ENCODE results near the gene ATP8A2. TPM values are rescaled to one million over a fixed set of nuclear protein-coding genes. Genes with fewer than 3 reads are reported as not detected.

Gene ATP8A2
- total and polyA plus RNA-seq, 2 of the 4 experiments (the other 2 are of a cell fraction) = 0.02 to 0.18 TPM

- intact Hi-C loops (cut with micrococcal nuclease) (loop anchor here (10.0 kb wide), 2 partner anchors 620 to 1070 kb away; no protein-coding TSS in a partner anchor), dilution Hi-C loops (cut with HindIII; ENCODE audit: low sequenced_read_pairs, unreplicated experiment) (no loop called here), in situ Hi-C loops (cut with MboI; ENCODE audit: low sequenced_read_pairs) (no loop called here)
- H3K9me1 ChIP-seq (ENCODE audit: insufficient read depth, low read length) = no peaks in the 10 kb centered on the region
- H3K79me1 ChIP-seq (ENCODE audit: low read depth in 1 of 2, low read length in 2 of 2) = no peaks in the 10 kb centered on the region
- H3K4me2 ChIP-seq (ENCODE audit: low read depth, low read length) = no peak overlapping the region; the same call in 1 of the 2 replicates
- no peak overlapping the region for H3K18ac ChIP-seq (ENCODE audit: low read depth, low read length)
- no peaks in the 10 kb centered on the region for H3K9me3 ChIP-seq (ENCODE audit: control insufficient read depth, insufficient read depth, low read length)
- no peak overlapping the region for H2AK9ac ChIP-seq (replicated peaks; ENCODE audit: low read depth, low read length, poor library complexity)
- H3K4me3 ChIP-seq (ENCODE audit: insufficient read depth, low read depth, low read length) = no peak overlapping the region
- H4K91ac ChIP-seq (ENCODE audit: insufficient read depth, low read depth, low read length) = no peak overlapping the region
- no peaks in the 10 kb centered on the region for H3K36me3 ChIP-seq (ENCODE audit: control insufficient read depth, insufficient read depth, low read length)
- no CpG with 5 or more reads among the region's 16 CpGs for WGBS, 2 experiments (ENCODE audit: extremely low coverage in 2 of 2, insufficient read length in 1 of 2)
- H2BK5ac ChIP-seq (ENCODE audit: low read depth, low read length, poor library complexity, severe bottlenecking) = no peak overlapping the region
- ChIA-PET POLR2A (ENCODE audit: unreplicated experiment) (no interaction called here), CTCF (no interaction called here)
- no peaks in the 10 kb centered on the region for H3K4me1 ChIP-seq (ENCODE audit: control insufficient read depth, insufficient read depth, low read length)
- H3K27ac ChIP-seq (ENCODE audit: insufficient read depth, low read length) = no peak overlapping the region
- ATAC-seq (ENCODE audit: low read depth) (peak; percentile 82), DNase-seq (peak; percentile 14)
- no peak overlapping the region for H2AFZ ChIP-seq (replicated peaks; ENCODE audit: low read length, poor library complexity)
- H2BK15ac ChIP-seq (ENCODE audit: low read depth, low read length) = no peak overlapping the region
- H3K56ac ChIP-seq (ENCODE audit: extremely low read depth, insufficient read depth, low read length) = no peak overlapping the region
- H4K8ac ChIP-seq (ENCODE audit: low read depth in 2 of 2, low read length in 2 of 2) = no peak overlapping the region
- no peak overlapping the region for H2AK5ac ChIP-seq (ENCODE audit: low read depth, low read length)
- H4K20me1 ChIP-seq (ENCODE audit: insufficient read depth, low read length) = no peaks in the 10 kb centered on the region
- H4K5ac ChIP-seq (ENCODE audit: low read depth, low read length) = no peak overlapping the region
- no peak overlapping the region for H3K9ac ChIP-seq (ENCODE audit: low read depth, low read length)
- peaks cover 1% of the 10 kb centered on the region; the same call in 1 of the 2 replicates for H3K27me3 ChIP-seq (ENCODE audit: control insufficient read depth, insufficient read depth, low read length)
- no peak overlapping the region for H3K4ac ChIP-seq (ENCODE audit: low read depth, low read length)
- no peak overlapping the region for H2BK120ac ChIP-seq (ENCODE audit: low read depth, low read length)
- no TSS peak for BruUV-seq (replicated peaks)
- H3K14ac ChIP-seq (replicated peaks; ENCODE audit: low read depth, low read length) = no peak overlapping the region
- H3K23ac ChIP-seq (ENCODE audit: low read depth, low read length) = no peak overlapping the region
- TF ChIP-seq FOS (IDR thresholded peaks at IDR 0.05; ENCODE audit: low read depth, low read length) = no peak
- TF ChIP-seq ELK1 (IDR thresholded peaks at IDR 0.05; ENCODE audit: borderline replicate concordance, low read depth, low read length) = no peak
- 0 out of 2 replicates have a peak, but pooled peaks have one; percentile 9 for TF ChIP-seq CTCF (conservative IDR thresholded peaks at IDR 0.05; ENCODE audit: low read depth, low read length)
- TF ChIP-seq NFE2L2 (IDR thresholded peaks at IDR 0.05; ENCODE audit: low read depth, low read length) = no peak
- no peak for TF ChIP-seq RFX5 (IDR thresholded peaks at IDR 0.05; ENCODE audit: low read depth, low read length)
- H2BK20ac ChIP-seq (ENCODE audit: low read depth, low read length) = no peak overlapping the region
Observed at GRCh38 chr13:26074706-26075105, 702.9 kb downstream of the ATP8A2 start.

Small RNAs within 50 kb of the gene (microRNA-seq; reads per million reads assigned to microRNA genes)
- gene RN7SL741P (ENCODE audit: insufficient read depth, insufficient read length) (not detected), gene RNU6-78P (ENCODE audit: insufficient read depth, insufficient read length) (not detected), gene RNY1P3 (ENCODE audit: insufficient read depth, insufficient read length) (not detected)

Small RNAs within 50 kb of the gene (small RNA-seq; reads per million reads assigned to genes)
- gene RN7SL741P = 0 reads per million in 5 experiments
- gene RNU6-78P = 0 reads per million in 5 experiments
- 0 reads per million in 5 experiments for gene RNY1P3

Other genes starting within 250 kb of the ATP8A2 start
- gene AMER2, start 199.7 kb upstream of the ATP8A2 start, total RNA-seq (2012; rRNA removed) = not detected in 2 replicates
- gene AMER2, start 199.7 kb upstream of the ATP8A2 start, polyA plus RNA-seq (2012; rRNA removed) = not detected in 2 replicates
- gene MTMR6, start 84.5 kb upstream of the ATP8A2 start, total RNA-seq (2012; rRNA removed) = 21.7 and 33.1 TPM in 2 replicates
- 7.4 and 9.4 TPM in 2 replicates for gene MTMR6, start 84.5 kb upstream of the ATP8A2 start, polyA plus RNA-seq (2012; rRNA removed)
- gene NUP58, start 70.3 kb upstream of the ATP8A2 start, total RNA-seq (2012; rRNA removed) = 50.7 and 61.4 TPM in 2 replicates
- 25.2 and 29.7 TPM in 2 replicates for gene NUP58, start 70.3 kb upstream of the ATP8A2 start, polyA plus RNA-seq (2012; rRNA removed)